Activated naive CD8-positive, alpha-beta T cell treated with anti-CD3 and anti-CD28 coated beads, Interleukin-2, amount 50 U/mL, for 16 hours (primary cell): ENCODE measurements around the gene RNF220.
A peak's percentile ranks its signal among the peaks of the same experiment; 100 is the strongest.

Experiments
- DNase-seq: peaks from one replicate; pipeline ENCODE4 v3.0.0-alpha.2; 2020; ENCODE audit warnings: low read depth, low spot score

Gene RNF220

GRCh38 chr1:44405031-44405797, at the start of gene RNF220:
RNF220 (plus strand) TSS chr1:44405255.
- DNase-seq, result no peak

- no peak for DNase-seq
Measured at GRCh38 chr1:44355582-44356305, 49.3 kb upstream of the RNF220 start.

GRCh38 chr1:44357710-44358109, 47.3 kb upstream of the RNF220 start:
- no peak for DNase-seq

- no peak for DNase-seq
Measured at GRCh38 chr1:44359234-44359935, 45.7 kb upstream of the RNF220 start.

- DNase-seq, result no peak
Measured at GRCh38 chr1:44361478-44361877, 43.6 kb upstream of the RNF220 start.

GRCh38 chr1:44366371-44366975, 38.6 kb upstream of the RNF220 start:
- DNase-seq, result no peak

- DNase-seq, result no peak
Measured at GRCh38 chr1:44367944-44368343, 37.1 kb upstream of the RNF220 start.

- no peak for DNase-seq
Measured at GRCh38 chr1:44368471-44369151, 36.4 kb upstream of the RNF220 start.

GRCh38 chr1:44371206-44371605, 33.8 kb upstream of the RNF220 start:
- DNase-seq, result no peak

- DNase-seq, result no peak
Measured at GRCh38 chr1:44375547-44375946, 29.5 kb upstream of the RNF220 start.

GRCh38 chr1:44377925-44378784, 26.9 kb upstream of the RNF220 start:
- peak; percentile 19 for DNase-seq

GRCh38 chr1:44380666-44381177, 24.3 kb upstream of the RNF220 start:
- no peak for DNase-seq

- no peak for DNase-seq
Measured at GRCh38 chr1:44388551-44388950, 16.5 kb upstream of the RNF220 start.

- no peak for DNase-seq
Measured at GRCh38 chr1:44389437-44389836, 15.6 kb upstream of the RNF220 start.

GRCh38 chr1:44390277-44390676, 14.8 kb upstream of the RNF220 start:
- DNase-seq, result no peak

- no peak for DNase-seq
Measured at GRCh38 chr1:44401256-44402228, 3.5 kb upstream of the RNF220 start.

GRCh38 chr1:44405798-44406736, 1.0 kb downstream of the RNF220 start:
- DNase-seq, result no peak
